Hindlimb muscle (tissue), 1 donor: ENCODE data around the gene MPPED2. TPM values are rescaled to one million over a fixed set of nuclear protein-coding genes. Genes with fewer than 3 reads are reported as not detected.

Source experiments
- DNase-seq: peaks from one replicate; pipeline ENCODE4 v3.0.0-alpha.2; 2013
- polyA plus RNA-seq: library from polyadenylated mRNA; unstranded; fragments of 120-200 nt; gene quantifications from one replicate; pipeline ENCODE4 v1.2.1, GENCODE V29; 2013; ENCODE audit not compliant: insufficient read length

MPPED2 gene
- polyA plus RNA-seq, 1 donor, result 4.4 TPM

DNA sequence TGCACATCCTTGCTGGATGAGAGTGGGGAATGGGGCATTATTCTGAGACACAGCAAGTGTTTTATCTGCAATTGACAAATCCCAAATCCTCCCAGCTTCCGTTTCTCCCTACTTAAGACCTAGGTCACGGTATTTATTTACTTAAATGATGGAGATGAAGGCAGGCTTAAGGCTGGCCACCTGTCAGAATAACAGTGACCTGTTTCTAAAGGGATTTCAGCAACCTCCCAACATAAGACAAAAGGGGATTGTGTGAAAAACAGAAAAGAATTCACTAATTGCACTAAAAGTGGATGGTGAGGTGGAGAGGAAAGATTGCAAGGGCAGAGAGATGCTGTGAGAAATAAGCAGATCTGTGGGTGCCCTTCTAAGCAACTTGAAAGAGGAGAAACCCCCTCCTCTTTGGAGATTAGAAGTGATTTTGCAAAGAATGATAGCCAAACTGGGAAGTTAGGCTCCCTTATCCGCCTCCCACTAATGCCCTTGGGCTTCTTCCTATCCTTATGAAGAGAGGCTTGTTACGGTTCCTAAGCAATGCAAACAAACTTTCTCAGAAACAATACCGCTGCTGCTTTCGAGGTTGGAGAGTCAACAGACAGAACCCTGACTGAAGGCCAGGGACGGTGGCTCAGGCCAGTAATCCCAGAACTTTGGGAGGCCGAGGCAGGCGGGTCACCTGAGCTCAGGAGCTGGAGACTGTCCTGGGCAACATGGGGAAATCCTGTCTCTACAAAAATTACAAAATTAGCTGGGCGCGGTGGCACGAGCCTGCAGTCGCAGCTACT, 179.0 kb downstream of the MPPED2 start:
- DNase-seq, result no peak

DNA sequence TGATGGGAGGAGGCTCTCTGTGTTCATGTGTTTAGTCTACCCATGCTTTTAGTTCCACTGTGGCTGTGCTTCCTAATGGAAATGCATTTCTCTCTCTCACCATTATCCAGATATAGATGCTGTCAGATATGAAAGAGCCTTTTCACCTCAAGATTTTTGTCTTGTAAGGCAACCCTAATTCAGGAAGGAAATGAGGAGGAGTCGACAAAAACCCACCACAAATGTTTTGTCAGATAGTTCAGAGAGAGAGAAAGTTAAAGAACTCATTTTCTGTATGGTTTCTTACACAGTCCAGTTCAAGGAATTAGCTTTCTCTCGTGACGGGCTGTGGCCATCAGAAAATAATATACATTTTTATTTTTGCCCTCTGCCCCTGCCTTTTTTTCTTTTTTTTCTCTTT, 180.8 kb downstream of the MPPED2 start:
- DNase-seq, result no peak

DNA sequence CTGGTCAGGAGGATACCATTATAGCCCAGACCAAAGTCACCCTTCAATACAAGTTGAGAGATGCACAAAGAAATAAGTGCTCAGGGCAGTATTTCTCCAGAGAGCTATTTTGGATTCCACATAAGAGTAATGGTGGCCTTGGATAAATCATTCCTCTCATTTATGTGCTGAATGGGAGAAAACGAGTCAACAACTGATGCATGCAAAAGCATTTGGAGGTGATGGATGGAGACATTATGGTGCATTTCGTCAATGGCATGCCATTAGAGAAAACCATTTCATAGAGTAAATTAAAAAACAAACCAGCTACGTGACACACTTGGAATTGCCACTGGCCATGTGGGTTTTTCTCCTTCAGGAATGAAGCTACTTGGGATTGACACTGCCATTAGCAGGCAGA, 182.0 kb downstream of the MPPED2 start:
- DNase-seq, result no peak

DNA sequence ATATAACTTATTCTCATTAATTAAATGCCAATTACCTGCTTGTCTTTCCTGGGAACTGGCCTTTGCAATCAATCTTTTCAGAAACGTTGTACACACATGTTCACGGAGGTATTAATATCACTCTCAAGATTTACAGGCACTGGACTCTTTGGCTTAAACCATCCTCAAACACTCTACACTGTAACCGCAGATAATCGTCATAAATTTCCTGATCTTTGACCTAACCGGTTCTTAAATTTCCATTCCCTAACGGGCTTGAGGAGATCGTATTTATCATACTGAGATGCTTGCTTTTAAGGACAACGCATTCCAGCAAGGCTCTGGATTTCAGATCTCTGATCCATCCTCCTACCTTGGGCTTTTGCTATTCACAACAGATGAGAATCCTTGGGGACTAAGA, 190.4 kb downstream of the MPPED2 start:
- no peak for DNase-seq

DNA sequence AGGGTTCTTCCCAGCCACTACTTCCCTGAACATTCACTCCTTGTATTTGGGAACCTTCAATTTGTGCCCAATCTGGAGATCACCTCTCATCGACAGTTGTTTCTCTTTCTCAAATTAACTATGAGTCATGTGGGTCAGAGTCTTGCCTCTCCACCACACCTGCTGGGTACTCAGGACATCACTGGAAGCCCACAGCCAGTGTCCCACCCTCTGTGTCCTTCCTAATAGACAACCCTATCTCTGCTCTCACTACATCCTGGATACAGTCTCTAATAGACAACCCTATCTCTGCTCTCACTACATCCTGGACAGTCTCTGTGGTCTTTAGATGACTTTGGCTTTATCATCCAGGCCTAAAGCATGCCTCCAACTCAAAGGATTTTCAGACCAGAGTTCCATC, 193.1 kb downstream of the MPPED2 start:
- no peak for DNase-seq

DNA sequence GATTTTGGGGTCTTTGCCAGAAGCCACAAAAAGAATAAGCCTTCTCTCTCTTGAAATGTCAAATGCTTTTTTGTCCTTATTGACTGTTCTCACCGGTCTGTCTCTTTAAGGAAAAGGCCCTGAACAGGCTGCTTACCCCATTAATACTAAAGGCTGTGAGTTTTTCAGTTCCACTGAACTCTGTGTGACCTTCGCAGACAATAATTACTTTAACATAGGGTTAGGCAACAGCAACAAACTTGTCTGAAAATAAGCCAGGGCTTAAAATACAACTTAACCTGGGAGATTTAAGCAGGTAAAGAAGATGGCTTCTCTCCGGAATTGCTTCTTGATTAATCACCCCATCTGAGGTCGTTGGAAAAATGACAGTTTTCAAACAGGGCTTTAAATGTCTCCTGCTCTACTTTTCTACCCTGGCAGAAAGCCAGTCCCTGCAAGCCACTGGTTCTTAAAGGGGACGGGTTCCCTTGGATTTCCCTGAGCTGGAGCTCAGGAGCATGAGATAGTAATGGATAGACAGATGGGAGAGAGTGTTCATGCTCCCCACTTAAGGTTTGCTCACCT, 193.8 kb downstream of the MPPED2 start:
- DNase-seq, result peak; percentile 67

DNA sequence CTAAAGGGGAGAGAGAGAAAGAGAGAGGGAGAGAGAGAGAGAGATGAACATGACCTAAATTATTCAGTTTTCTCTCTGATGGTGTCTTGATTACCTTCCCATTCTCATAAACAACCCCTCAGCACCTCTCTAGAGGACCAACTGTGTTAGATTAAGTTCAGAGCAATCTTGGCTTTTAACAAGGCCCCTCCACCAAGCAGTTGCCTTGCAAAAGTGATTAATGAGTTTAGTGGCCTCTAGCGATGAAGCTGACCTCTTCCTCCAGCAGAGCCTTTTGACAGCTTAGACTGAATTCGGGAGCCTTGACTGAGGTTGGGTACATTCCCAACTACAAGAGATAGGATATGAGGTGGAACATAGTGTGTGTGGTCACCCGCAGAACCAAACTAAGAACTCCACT, 197.2 kb downstream of the MPPED2 start:
- no peak for DNase-seq

DNA sequence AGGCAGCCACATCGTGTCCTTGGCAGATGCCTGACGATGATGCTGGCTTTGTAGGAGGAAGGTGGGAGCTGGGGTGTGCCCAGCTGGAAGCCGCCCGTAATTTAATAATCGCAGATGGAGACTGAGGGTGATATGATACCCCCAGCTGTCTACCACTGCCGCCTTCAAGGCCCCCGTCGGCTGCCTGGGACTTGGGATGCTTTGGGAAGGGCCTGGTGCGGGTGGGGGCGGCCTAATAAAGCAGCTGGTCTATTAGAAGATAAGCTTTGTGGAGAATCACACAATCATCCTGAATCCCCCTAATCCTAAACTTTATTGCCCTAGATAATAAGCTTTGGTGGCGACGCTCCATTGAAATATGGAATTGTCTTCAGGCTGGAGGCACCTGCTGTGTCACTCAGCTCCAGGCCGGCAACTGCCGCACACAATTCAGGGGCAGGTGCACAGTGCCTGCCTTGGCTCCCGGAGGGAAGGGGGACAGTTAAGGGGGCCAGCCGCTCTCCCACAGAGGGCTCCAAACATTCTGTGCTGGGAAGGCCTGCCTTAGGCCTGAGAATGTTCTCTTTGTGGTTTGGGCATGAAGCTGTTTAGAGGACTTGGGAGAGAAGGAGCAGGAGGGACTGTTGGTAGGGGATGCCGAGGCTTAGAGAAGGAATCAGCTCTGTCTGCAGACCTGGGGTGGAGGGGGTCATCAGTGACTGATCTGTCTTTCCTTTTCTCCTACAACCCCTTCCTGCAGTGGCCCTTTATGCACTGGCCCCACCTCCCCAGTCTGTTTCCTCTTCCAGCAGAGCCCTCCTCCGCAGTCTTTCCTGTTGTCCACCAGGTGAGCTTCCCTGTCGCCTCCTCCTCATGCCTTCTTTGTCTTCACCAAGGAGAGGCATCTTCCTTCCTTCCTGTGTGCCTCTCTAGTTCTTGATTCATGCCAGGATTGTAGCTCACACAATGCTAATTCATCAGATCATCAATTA, 198.0 kb downstream of the MPPED2 start:
- no peak for DNase-seq

DNA sequence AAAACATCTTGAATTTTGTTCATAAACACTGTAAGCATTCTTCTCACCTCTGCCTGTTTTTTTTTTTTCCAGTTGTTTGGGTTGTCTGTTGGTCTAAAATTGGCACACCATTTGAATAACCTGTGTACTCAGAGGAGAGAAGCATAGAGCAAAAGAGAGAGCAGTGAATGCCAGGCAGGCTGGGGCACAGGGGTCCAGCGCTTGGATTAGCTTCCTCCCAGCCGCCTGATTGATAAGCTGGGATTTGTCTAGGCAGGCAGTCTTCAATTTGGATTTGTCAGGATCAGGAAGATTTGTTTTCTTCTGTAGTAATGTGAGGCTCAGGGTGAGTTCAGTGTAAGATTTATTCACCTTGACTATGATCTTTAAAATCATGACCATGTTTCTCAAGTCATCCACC, 204.3 kb downstream of the MPPED2 start:
- no peak for DNase-seq

DNA sequence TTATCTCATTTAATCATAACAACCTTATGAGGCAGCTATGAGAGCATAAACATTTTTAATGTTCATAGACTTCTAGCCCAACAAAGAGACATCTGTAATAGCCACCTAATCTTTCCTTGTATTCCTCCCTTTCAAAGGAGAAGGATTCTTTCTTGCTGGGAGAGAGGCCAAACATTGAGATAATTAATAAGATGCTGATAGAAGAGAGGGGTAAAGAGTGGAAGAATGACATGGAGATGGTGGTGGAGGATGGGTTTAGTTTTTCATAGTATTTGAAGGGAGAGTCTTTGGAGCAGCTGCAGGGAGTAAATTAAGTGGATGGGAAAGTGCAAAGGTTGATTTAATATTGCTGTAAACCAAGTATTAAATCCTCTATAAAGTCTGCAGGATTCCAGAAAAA, 205.3 kb downstream of the MPPED2 start:
- DNase-seq, result no peak

DNA sequence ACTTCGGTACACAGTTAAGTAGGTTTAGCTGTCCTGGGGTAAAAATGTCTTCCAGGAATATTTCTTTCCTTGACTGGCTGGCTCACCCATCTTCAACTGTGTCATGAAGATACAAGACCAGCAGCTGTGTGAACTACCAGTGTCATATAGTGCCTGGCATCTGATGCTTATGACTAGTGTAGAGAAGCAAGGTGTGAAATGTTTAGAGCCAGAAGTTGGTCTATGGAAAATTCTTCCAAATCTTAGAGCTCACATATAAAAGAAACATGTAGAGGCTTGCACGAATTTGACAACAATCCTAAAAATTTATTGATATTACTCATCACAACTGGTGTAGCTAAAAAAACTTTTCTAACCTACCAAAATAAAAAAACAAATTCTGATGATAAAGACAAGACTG, 208.8 kb downstream of the MPPED2 start:
- no peak for DNase-seq

DNA sequence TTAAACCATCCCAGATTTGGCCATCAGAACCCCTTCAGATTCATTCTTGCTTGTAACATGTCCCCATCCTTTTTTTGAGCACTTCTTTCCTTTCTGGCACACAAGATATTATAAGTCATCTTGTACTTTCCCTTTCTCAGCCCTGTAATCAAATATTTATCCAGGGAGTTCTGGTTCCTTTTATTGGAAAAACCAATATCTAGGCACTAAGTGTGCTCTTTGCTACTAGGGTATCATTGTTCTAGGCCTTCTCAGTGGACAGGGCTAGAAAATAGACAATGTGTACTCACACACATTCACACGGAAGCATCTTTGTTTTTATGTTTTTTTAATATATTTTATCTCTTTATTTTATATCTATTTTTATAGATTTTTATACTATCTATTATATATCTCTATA, 216.0 kb downstream of the MPPED2 start:
- DNase-seq, result no peak

DNA sequence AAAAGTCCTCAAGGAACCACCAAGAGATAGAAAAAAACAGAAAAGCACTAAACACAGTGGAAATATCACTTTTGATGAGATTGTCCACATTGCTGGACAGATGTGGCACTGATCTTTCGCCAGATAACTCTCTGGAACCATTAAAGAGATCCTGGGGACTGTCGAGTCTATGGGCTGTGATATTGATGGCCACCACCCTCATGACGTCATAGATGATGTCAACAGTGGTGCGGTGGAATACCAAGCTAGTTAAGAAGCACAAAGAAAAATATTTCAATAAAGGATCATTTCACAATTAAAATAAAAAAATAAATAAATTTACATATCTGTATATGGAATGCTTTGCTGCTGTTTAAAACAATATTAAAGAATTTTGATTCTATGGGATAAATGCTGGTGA, 217.8 kb downstream of the MPPED2 start:
- no peak for DNase-seq

DNA sequence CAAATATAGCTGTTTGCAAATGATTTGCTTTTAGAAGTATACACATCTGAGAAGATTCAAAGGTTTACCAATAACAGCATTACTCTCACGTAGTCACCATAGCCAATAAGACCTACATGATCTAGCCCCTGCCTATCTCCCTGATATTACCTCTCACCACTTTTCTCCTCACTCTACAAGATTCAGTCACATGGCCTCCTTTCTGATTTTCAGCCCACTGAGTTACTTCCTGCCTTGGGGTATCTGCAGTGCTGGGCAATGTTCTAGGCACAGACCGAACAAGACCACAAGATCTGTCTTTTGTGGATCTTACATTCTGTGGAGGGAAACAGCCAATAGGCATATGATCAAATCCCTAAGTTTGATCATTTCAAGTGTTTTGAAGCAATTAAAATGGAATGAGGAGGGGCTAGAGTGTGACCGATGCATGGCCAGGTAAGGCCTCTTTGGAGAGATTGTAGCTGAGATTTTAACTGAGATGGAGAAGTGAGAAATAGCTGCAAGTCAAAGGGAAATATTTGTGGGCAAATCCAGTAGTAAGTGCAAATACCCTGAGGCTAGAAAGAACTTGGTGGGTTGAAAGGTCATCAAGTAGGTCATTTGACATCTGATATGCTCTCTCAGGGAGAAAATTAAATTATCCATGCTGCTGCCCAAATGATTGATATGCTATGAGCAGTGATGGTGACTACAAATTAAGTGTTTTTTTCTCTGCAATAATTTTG, 220.2 kb downstream of the MPPED2 start:
- no peak for DNase-seq

DNA sequence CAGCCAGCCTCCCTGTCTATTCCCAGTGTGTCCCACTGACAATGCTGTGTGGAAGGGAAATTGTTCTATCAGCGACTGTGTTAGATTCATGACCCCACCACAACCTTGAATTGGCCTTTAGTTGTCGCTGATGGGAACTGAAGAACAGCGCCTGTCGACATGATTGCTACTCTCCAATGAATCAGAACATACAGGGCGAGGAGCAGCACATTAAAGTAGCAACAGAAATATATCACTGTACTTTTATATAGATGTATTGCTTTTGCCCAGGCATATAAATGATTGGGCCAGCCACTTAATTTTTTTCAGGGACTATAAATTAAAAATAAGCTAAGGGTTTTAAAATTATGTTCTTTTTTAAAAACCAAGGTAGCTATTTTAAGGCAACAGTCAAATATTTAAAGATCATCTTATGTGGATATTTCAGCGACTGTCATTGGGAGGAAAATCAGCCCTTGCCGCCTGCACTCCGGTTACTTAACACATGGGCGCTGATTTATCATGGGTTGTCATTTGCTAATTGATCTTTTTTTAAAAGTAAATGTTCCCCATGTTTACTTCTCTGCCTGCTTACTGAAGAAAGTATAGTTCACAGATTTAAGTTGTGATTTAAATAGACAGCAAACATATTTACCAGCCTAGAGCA, 221.2 kb downstream of the MPPED2 start:
- no peak for DNase-seq

DNA sequence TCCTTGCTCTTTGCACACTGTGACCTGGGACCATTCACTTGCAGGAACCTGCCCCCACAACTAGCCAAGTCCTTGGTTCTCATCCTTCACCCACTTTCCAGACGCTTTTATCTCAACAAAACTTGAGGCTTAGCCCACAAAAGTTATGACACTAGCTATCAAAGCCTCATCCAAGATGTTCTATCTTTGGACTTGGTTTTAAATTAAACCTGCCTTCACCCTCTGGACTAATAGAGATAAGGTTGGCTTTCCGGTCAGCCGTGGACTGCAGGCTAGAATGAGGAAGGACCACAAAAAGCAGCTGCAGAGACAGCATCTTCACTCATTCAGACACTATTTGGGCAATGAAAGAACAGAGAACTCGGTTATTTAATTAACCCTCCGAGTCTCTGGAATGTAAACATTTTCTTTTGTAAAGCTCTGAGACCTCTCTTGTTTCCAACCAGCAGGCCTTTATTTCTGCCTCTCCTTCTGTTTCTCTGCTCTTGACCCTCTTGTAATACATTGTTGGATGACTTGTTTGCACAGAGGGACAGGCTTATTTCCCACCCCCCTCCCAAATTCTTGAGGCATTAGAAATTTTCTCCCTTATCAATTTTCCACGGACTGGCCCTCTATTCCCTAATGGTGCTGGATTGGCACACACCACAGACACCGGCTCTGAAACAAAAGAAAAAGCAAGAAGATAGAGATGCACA, 221.9 kb downstream of the MPPED2 start:
- DNase-seq, result no peak

DNA sequence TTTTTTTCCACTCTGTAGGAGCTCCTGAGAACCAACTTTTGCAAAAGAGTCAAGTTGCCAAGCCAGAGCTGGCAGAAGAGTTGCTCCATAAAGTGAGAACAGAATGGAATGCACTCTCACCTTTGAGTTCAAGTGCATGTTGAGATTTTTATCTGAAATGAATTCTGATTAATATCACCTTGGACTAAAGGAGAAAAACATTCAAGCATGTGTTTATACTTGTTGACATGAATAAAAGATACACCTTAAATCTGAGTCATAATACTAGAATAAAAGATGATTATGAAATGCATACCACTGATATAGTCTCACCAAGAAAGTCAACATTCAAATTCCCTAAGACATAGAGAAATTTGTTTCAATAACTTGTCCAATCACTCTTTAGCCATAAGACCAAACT, 225.4 kb downstream of the MPPED2 start:
- no peak for DNase-seq
